ENCODE results near the gene COG3. TPM values are rescaled to one million over a fixed set of nuclear protein-coding genes. Genes with fewer than 3 reads are reported as not detected.
A peak's percentile ranks its signal among the peaks of the same experiment; 100 is the strongest.

The COG3 gene
- polyA plus RNA-seq, 3 donors = 12.3 to 25.3 (median 12.9) TPM

GRCh38 chr13:45432737-45433380 lies 31.9 kb upstream of the COG3 start:
- Mint-ChIP-seq H3K4me1 (no peaks in the 10 kb centered on the region), H3K27me3 (ENCODE audit: low read depth in 3 of 3) (peaks cover 0 to 6% (median 2%) of the 10 kb centered on the region in 3 donors), H3K27ac (peak overlapping the region in 1 of 7 donors; percentile 36), H3K36me3 (no peaks in the 10 kb centered on the region), H3K9me3 (no peaks in the 10 kb centered on the region), H3K4me3 (no peak overlapping the region)
- Histone ChIP-seq H3K27ac (ENCODE audit: low read depth in 1 of 2, low read length in 2 of 2) (no peak overlapping the region), H3K9me3 (replicated peaks in 1 of 2; ENCODE audit: control insufficient read depth in 1 of 2, insufficient read depth in 1 of 2, low read length in 2 of 2) (no peaks in the 10 kb centered on the region), H3K27me3 (ENCODE audit: control insufficient read depth in 2 of 2, insufficient read depth in 2 of 2, low read length in 2 of 2) (no peaks in the 10 kb centered on the region), H3K79me2 (ENCODE audit: insufficient read depth, low read length) (no peaks in the 10 kb centered on the region), H3K4me3 (replicated peaks in 1 of 3; ENCODE audit: low read depth in 2 of 3, low read length in 3 of 3) (no peak overlapping the region), H4K20me1 (ENCODE audit: insufficient read depth, low read length) (no peaks in the 10 kb centered on the region), H2AFZ (ENCODE audit: insufficient read depth, low read depth, low read length, poor library complexity, severe bottlenecking) (peak overlapping the region; percentile 10), H3K4me2 (replicated peaks; ENCODE audit: extremely low read depth, low read length, poor library complexity, severe bottlenecking) (no peak overlapping the region), H3K4me1 (ENCODE audit: control insufficient read depth in 1 of 2, insufficient read depth in 2 of 2, low read length in 2 of 2) (no peaks in the 10 kb centered on the region), H3K9ac (ENCODE audit: insufficient read depth, low read length, poor library complexity, severe bottlenecking) (no peak overlapping the region), H3K36me3 (replicated peaks in 1 of 2; ENCODE audit: control insufficient read depth in 1 of 2, insufficient read depth in 2 of 2, low read length in 2 of 2) (no peaks in the 10 kb centered on the region)
- WGBS (ENCODE audit: insufficient coverage) = 96% methylated on average over 4 of the region's 6 CpGs
- no peak for DNase-seq
- intact Hi-C loops (cut with micrococcal nuclease) = no loop called here
- TF ChIP-seq CTCF (IDR thresholded peaks at IDR 0.05) = no peak

DNA sequence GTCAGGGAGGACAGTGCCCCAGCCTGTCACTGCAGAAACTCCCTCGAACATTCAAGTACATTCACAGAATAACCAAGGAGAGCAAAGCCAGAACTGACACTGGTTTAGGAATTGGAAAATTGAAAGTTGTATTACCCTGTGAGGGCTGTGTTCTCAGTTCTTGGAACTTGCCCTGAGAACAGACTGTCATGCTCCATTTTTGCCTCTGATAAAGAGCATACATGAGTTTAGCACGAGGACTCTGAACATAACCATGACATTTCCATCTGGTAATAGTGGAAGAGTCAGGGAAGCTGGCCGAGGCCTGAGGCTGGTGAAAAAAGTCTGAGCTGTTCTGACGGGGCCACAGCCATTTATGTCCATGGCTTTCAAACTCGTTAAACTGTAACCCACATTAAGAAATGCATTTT lies 31.4 kb upstream of the COG3 start:
- Mint-ChIP-seq H3K4me3 (no peak overlapping the region), H3K36me3 (no peaks in the 10 kb centered on the region), H3K9me3 (no peaks in the 10 kb centered on the region), H3K4me1 (no peaks in the 10 kb centered on the region), H3K27me3 (ENCODE audit: low read depth in 3 of 3) (peaks cover 0 to 6% (median 2%) of the 10 kb centered on the region in 3 donors), H3K27ac (no peak overlapping the region)
- Histone ChIP-seq H3K9me3 (replicated peaks in 1 of 2; ENCODE audit: control insufficient read depth in 1 of 2, insufficient read depth in 1 of 2, low read length in 2 of 2) (no peaks in the 10 kb centered on the region), H3K36me3 (replicated peaks in 1 of 2; ENCODE audit: control insufficient read depth in 1 of 2, insufficient read depth in 2 of 2, low read length in 2 of 2) (no peaks in the 10 kb centered on the region), H3K4me1 (ENCODE audit: control insufficient read depth in 1 of 2, insufficient read depth in 2 of 2, low read length in 2 of 2) (no peaks in the 10 kb centered on the region), H3K27me3 (ENCODE audit: control insufficient read depth in 2 of 2, insufficient read depth in 2 of 2, low read length in 2 of 2) (no peaks in the 10 kb centered on the region), H4K20me1 (ENCODE audit: insufficient read depth, low read length) (no peaks in the 10 kb centered on the region), H2AFZ (ENCODE audit: insufficient read depth, low read depth, low read length, poor library complexity, severe bottlenecking) (peak overlapping the region; percentile 10), H3K4me2 (replicated peaks; ENCODE audit: extremely low read depth, low read length, poor library complexity, severe bottlenecking) (no peak overlapping the region), H3K4me3 (replicated peaks in 1 of 3; ENCODE audit: low read depth in 2 of 3, low read length in 3 of 3) (no peak overlapping the region), H3K79me2 (ENCODE audit: insufficient read depth, low read length) (no peaks in the 10 kb centered on the region), H3K27ac (ENCODE audit: low read depth in 1 of 2, low read length in 2 of 2) (no peak overlapping the region), H3K9ac (ENCODE audit: insufficient read depth, low read length, poor library complexity, severe bottlenecking) (no peak overlapping the region)
- TF ChIP-seq CTCF (IDR thresholded peaks at IDR 0.05) = no peak
- WGBS (ENCODE audit: insufficient coverage) = no CpG with 5 or more reads among the region's 5 CpGs
- intact Hi-C loops (cut with micrococcal nuclease) = no loop called here
- no peak for DNase-seq

All from CD14-positive monocyte (primary cell).